HepG2 (cell line): Measurements from ENCODE around the gene BCAS3. TPM values are rescaled to one million over a fixed set of nuclear protein-coding genes. Genes with fewer than 3 reads are reported as not detected.

Experiments used
- ATAC-seq: fragments of 200-7000 bp; cut with Tn5 transposase; 3 replicates; pipeline ENCODE4 v1.9.1; 2020; ENCODE audit warnings: mild to moderate bottlenecking, moderate library complexity
- BruUV-seq: library from RNA; stranded (reverse); fragments of 400-500 nt; replicated peaks from 2 replicates; lab custom pipeline; 2021; lab: Mats Ljungman, UMichigan
- CTCF ChIA-PET: fragments of 300-600 bp; formaldehyde crosslinking; extraction: SDS; loops from one replicate; lab custom pipeline; 2021; ENCODE audit warnings: low total read pairs, inconsistent platforms, low intra/inter-chr PET ratio; lab: Yijun Ruan, JAX
- POLR2A ChIA-PET: fragments of 350-600 bp; sonication (Branson Sonifier 250); formaldehyde crosslinking; loops from one replicate; lab custom pipeline; 2020; ENCODE audit warnings: antibody characterized with exemption, inconsistent platforms; lab: Yijun Ruan, JAX
- DNase-seq: peaks from one replicate; pipeline ENCODE4 v3.0.0-alpha.2; 2015; ENCODE audit warnings: low spot score
- FAIRE-seq: peaks from 3 replicates; lab custom pipeline; 2011; peaks lifted over from hg19 to GRCh38; lab: Jason Lieb, UNC
- H2AFZ ChIP-seq: one replicate; pipeline ENCODE4 v1.6.1; 2011; ENCODE audit warnings: low read length, inconsistent platforms
- H3K27ac ChIP-seq: fragments of 300-600 bp; 3 replicates; pipeline ENCODE4 v1.8.0; 2011; ENCODE audit warnings: mixed run types, mild to moderate bottlenecking, mixed read lengths, low read length, inconsistent platforms; ENCODE audit not compliant: insufficient read depth; ENCODE audit errors: extremely low read length
- H3K27me3 ChIP-seq, 2 experiments: fragments of 200-600 bp in 1 of 2; 2 replicates in 1 of 2; 3 replicates in 1 of 2; pipeline versions ENCODE4 v1.6.0 to v1.8.0; 2011; ENCODE audit warnings: low read length in 2 of 2, mild to moderate bottlenecking in 2 of 2, moderate library complexity in 2 of 2, inconsistent platforms in 1 of 2; ENCODE audit not compliant: insufficient read depth in 2 of 2, control insufficient read depth in 1 of 2
- H3K36me3 ChIP-seq, 2 experiments: fragments of 200-600 bp in 1 of 2; replicated peaks in 1 of 2; 2 replicates in 1 of 2; 3 replicates in 1 of 2; pipeline versions ENCODE4 v1.5.1 to v1.8.0; 2011; ENCODE audit warnings: low read length in 2 of 2, inconsistent platforms in 1 of 2; ENCODE audit not compliant: insufficient read depth in 2 of 2, control insufficient read depth in 1 of 2
- H3K4me1 ChIP-seq: 2 replicates; pipeline ENCODE4 v1.5.1; 2012; ENCODE audit warnings: low read length, inconsistent platforms; ENCODE audit not compliant: insufficient read depth
- H3K4me2 ChIP-seq: 2 replicates; pipeline ENCODE4 v1.6.0; 2011; ENCODE audit warnings: low read depth, low read length, inconsistent platforms
- H3K4me3 ChIP-seq, 3 experiments: fragments of 200-600 bp in 1 of 3; sonication (generic), shearing (Covaris generic) in 1 of 3; replicated peaks in 1 of 3; 2 replicates each; pipeline ENCODE4 v1.5.1; 2011 to 2016; ENCODE audit warnings: low read length in 3 of 3, inconsistent platforms in 2 of 3, low read depth in 2 of 3, mild to moderate bottlenecking in 2 of 3, control low read depth in 1 of 3, mixed read lengths in 1 of 3; ENCODE audit not compliant: insufficient read depth in 1 of 3
- H3K79me2 ChIP-seq: one replicate; pipeline ENCODE4 v1.6.1; 2011; ENCODE audit warnings: low read length, inconsistent platforms; ENCODE audit not compliant: insufficient read depth
- H3K9ac ChIP-seq: 2 replicates; pipeline ENCODE4 v1.6.0; 2011; ENCODE audit warnings: mild to moderate bottlenecking, low read depth, low read length, inconsistent platforms; ENCODE audit not compliant: insufficient read depth
- H3K9me3 ChIP-seq: 2 replicates; pipeline ENCODE4 v1.5.1; 2012; ENCODE audit warnings: mild to moderate bottlenecking, low read length
- H4K20me1 ChIP-seq: 2 replicates; pipeline ENCODE4 v1.6.0; 2011; ENCODE audit warnings: inconsistent platforms, mild to moderate bottlenecking, low read length, moderate library complexity; ENCODE audit not compliant: insufficient read depth
- ATAD3A ChIP-seq: sonication (generic); formaldehyde crosslinking; IDR thresholded peaks from 2 replicates; pipeline ENCODE4 v1.4.0; 2020; ENCODE audit warnings: missing genetic modification reagents
- BRF2 ChIP-seq: sonication (generic); formaldehyde crosslinking; IDR thresholded peaks from 2 replicates; pipeline ENCODE4 v1.8.1; 2022; ENCODE audit warnings: mild to moderate bottlenecking, missing genetic modification reagents
- CERS6 ChIP-seq: sonication (generic); formaldehyde crosslinking; IDR thresholded peaks from 2 replicates; pipeline ENCODE4 v1.5.0; 2020; ENCODE audit warnings: missing genetic modification reagents
- MXD4 ChIP-seq: IDR thresholded peaks from 2 replicates; pipeline ENCODE4 v1.6.1; 2016; ENCODE audit warnings: mild to moderate bottlenecking, missing biosample characterization, missing genetic modification reagents
- NR2C2 ChIP-seq: sonication (generic); formaldehyde crosslinking; IDR thresholded peaks from 2 replicates; pipeline ENCODE4 v1.4.0; 2020; ENCODE audit warnings: missing genetic modification reagents, mild to moderate bottlenecking, moderate library complexity, borderline replicate concordance
- RARG ChIP-seq: sonication (generic); formaldehyde crosslinking; IDR thresholded peaks from 2 replicates; pipeline ENCODE4 v1.4.0; 2020; ENCODE audit warnings: low read depth, mild to moderate bottlenecking, missing genetic modification reagents
- STAG1 ChIP-seq: sonication (generic); formaldehyde crosslinking; IDR thresholded peaks from 2 replicates; pipeline ENCODE4 v1.4.0; 2020; ENCODE audit warnings: missing genetic modification reagents
- ZNF292 ChIP-seq: sonication (generic); formaldehyde crosslinking; IDR thresholded peaks from 2 replicates; pipeline ENCODE4 v1.8.1; 2022; ENCODE audit warnings: mild to moderate bottlenecking, low read depth, missing genetic modification reagents, borderline replicate concordance
- ZNF296 ChIP-seq: sonication (generic); formaldehyde crosslinking; conservative IDR thresholded peaks from 2 replicates; pipeline ENCODE4 v1.5.0; 2020; ENCODE audit warnings: mild to moderate bottlenecking, missing genetic modification reagents
- ZNF30 ChIP-seq: sonication (generic); formaldehyde crosslinking; IDR thresholded peaks from 2 replicates; pipeline ENCODE4 v1.5.0; 2020; ENCODE audit warnings: mild to moderate bottlenecking, missing genetic modification reagents
- ZNF737 ChIP-seq: sonication (generic); formaldehyde crosslinking; IDR thresholded peaks from 2 replicates; pipeline ENCODE4 v1.5.0; 2020; ENCODE audit warnings: missing genetic modification reagents, mild to moderate bottlenecking, borderline replicate concordance
- ZNF773 ChIP-seq: sonication (generic); formaldehyde crosslinking; IDR thresholded peaks from 2 replicates; pipeline ENCODE4 v1.4.0; 2020; ENCODE audit warnings: missing genetic modification reagents, borderline replicate concordance
- ZNF83 ChIP-seq: sonication (generic); formaldehyde crosslinking; IDR thresholded peaks from 2 replicates; pipeline ENCODE4 v1.4.0; 2020; ENCODE audit warnings: missing genetic modification reagents, mild to moderate bottlenecking, borderline replicate concordance
- WGBS: methylation state at CpG from one replicate; pipeline ENCODE4 v1.1.6; 2017; ENCODE audit warnings: low lambda C conversion rate; 5-methylcytosine and 5-hydroxymethylcytosine counted together
- in situ Hi-C: cut with HindIII; loops from 2 replicates; pipeline ENCODE4 v1.10.0; 2017; ENCODE audit warnings: low pct_unique_long_range_greater_than_20kb; ENCODE audit not compliant: extremely low pct_ligation_motif_present
- intact Hi-C: fragments of 100-400 bp; cut with micrococcal nuclease; formaldehyde crosslinking; loops from one replicate; pipeline ENCODE4 v1.10.0; 2022; ENCODE audit not compliant: unreplicated experiment
- polyA plus RNA-seq, 8 experiments: library from polyadenylated mRNA; depleted of rRNA in 3 of 8; stranded (reverse) in 7 of 8; unstranded in 1 of 8; fragments of >200 nt; fragmentation: Illumina TruSeq in 4 of 8; extraction: Trizol in 4 of 8; gene quantifications; 2 replicates each; pipeline versions ENCODE4 v1.2.1 to v1.2.3, GENCODE V29; 2011 to 2016; ENCODE audit warnings: low read depth in 4 of 8, missing spikeins in 1 of 8, mixed read lengths in 1 of 8; ENCODE audit not compliant: insufficient read depth in 1 of 8
- total RNA-seq, 5 experiments: library from RNA; depleted of rRNA; stranded (reverse); fragments of >200 nt; fragmentation: Illumina TruSeq; extraction: Trizol; gene quantifications; 2 replicates each; pipeline ENCODE4 v1.2.3, GENCODE V29; 2016; ENCODE audit warnings: low read depth in 1 of 5
- TF ChIP-seq, protein P1 (sequence below): sonication (generic); formaldehyde crosslinking; IDR thresholded peaks from 2 replicates; pipeline ENCODE4 v1.4.0; 2020; ENCODE audit warnings: missing genetic modification reagents

BCAS3 gene
- total and polyA plus RNA-seq, 2 of the 13 experiments (the other 11 are each of a cell fraction or from before 2014, with no cell fraction given) = 10.7 to 11.2 TPM

- FAIRE-seq (no peak), DNase-seq (no peak), ATAC-seq (no peak)
- WGBS = 95% methylated on average over 3 of the region's 3 CpGs
- intact Hi-C loops = no loop called here
- no peaks in the 10 kb centered on the region for H3K4me1 ChIP-seq
- H3K9me3 ChIP-seq = no peaks in the 10 kb centered on the region
- ChIA-PET POLR2A (no interaction called here), CTCF (no interaction called here)
- H2AFZ ChIP-seq = no peak overlapping the region
- H4K20me1 ChIP-seq = no peaks in the 10 kb centered on the region
- no peaks in the 10 kb centered on the region for H3K27me3 ChIP-seq
- no TSS peak for BruUV-seq
- no peak overlapping the region for H3K9ac ChIP-seq
- no peak overlapping the region for H3K27ac ChIP-seq
- H3K36me3 ChIP-seq = no peaks in the 10 kb centered on the region
- in situ Hi-C loops = no loop called here
- no peaks in the 10 kb centered on the region for H3K79me2 ChIP-seq
- no peak overlapping the region for H3K4me2 ChIP-seq
- H3K4me3 ChIP-seq = no peak overlapping the region
- TF ChIP-seq BRF2 (CRISPR knock-in tag) (no peak), CERS6 (CRISPR knock-in tag) (no peak), ZNF83 (CRISPR knock-in tag) (no peak), MXD4 (CRISPR knock-in tag) (no peak), ZNF292 (CRISPR knock-in tag) (no peak), ZNF296 (CRISPR knock-in tag) (no peak), ZNF737 (CRISPR knock-in tag) (no peak), STAG1 (CRISPR knock-in tag) (no peak), ATAD3A (CRISPR knock-in tag) (no peak), ZNF30 (no peak), NR2C2 (no peak), ZNF773 (CRISPR knock-in tag) (no peak), RARG (CRISPR knock-in tag) (no peak)
- TF ChIP-seq, protein P1, sequence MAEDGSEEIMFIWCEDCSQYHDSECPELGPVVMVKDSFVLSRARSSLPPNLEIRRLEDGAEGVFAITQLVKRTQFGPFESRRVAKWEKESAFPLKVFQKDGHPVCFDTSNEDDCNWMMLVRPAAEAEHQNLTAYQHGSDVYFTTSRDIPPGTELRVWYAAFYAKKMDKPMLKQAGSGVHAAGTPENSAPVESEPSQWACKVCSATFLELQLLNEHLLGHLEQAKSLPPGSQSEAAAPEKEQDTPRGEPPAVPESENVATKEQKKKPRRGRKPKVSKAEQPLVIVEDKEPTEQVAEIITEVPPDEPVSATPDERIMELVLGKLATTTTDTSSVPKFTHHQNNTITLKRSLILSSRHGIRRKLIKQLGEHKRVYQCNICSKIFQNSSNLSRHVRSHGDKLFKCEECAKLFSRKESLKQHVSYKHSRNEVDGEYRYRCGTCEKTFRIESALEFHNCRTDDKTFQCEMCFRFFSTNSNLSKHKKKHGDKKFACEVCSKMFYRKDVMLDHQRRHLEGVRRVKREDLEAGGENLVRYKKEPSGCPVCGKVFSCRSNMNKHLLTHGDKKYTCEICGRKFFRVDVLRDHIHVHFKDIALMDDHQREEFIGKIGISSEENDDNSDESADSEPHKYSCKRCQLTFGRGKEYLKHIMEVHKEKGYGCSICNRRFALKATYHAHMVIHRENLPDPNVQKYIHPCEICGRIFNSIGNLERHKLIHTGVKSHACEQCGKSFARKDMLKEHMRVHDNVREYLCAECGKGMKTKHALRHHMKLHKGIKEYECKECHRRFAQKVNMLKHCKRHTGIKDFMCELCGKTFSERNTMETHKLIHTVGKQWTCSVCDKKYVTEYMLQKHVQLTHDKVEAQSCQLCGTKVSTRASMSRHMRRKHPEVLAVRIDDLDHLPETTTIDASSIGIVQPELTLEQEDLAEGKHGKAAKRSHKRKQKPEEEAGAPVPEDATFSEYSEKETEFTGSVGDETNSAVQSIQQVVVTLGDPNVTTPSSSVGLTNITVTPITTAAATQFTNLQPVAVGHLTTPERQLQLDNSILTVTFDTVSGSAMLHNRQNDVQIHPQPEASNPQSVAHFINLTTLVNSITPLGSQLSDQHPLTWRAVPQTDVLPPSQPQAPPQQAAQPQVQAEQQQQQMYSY (CRISPR knock-in tag) = no peak
These were observed 269.9 kb downstream of the BCAS3 start for GRCh38 chr17:60947543-60947942.
